IMR-90 (cell line): Measurements from ENCODE around the gene MLIP. TPM values are rescaled to one million over a fixed set of nuclear protein-coding genes. Genes with fewer than 3 reads are reported as not detected.

Source experiments
- ATAC-seq: fragments of 200-7000 bp; cut with Tn5 transposase; 2 replicates; pipeline ENCODE4 v1.9.1; 2020; ENCODE audit warnings: low read depth, mild to moderate bottlenecking, moderate library complexity
- BruUV-seq: library from RNA; stranded (reverse); fragments of 400-500 nt; replicated peaks from 2 replicates; lab custom pipeline; 2021; lab: Mats Ljungman, UMichigan
- CTCF ChIA-PET: fragments of 300-600 bp; formaldehyde crosslinking; extraction: SDS; loops from one replicate; lab custom pipeline; 2021; ENCODE audit warnings: antibody characterized with exemption; lab: Yijun Ruan, JAX
- POLR2A ChIA-PET: fragments of 300-600 bp; sonication (Branson Sonifier 250); formaldehyde crosslinking; loops from one replicate; lab custom pipeline; 2022; ENCODE audit warnings: antibody characterized with exemption; ENCODE audit not compliant: unreplicated experiment; lab: Charles Lee
- DNase-seq: peaks from one replicate; pipeline ENCODE4 v3.0.0; 2013
- H2AFZ ChIP-seq: replicated peaks from 2 replicates; pipeline ENCODE3; 2013; ENCODE audit warnings: low read length, mild to moderate bottlenecking; ENCODE audit not compliant: poor library complexity
- H2AK5ac ChIP-seq: 2 replicates; pipeline ENCODE4 v1.6.1; 2013; ENCODE audit warnings: low read depth, low read length, inconsistent platforms
- H2AK9ac ChIP-seq: replicated peaks from 2 replicates; pipeline ENCODE3; 2013; ENCODE audit warnings: mild to moderate bottlenecking, low read depth, low read length, moderate library complexity; ENCODE audit not compliant: poor library complexity
- H2BK120ac ChIP-seq: 2 replicates; pipeline ENCODE4 v1.6.1; 2013; ENCODE audit warnings: low read depth, low read length, inconsistent platforms
- H2BK15ac ChIP-seq: 3 replicates; pipeline ENCODE4 v1.6.1; 2013; ENCODE audit warnings: low read depth, low read length, inconsistent platforms
- H2BK20ac ChIP-seq: 2 replicates; pipeline ENCODE4 v1.6.1; 2013; ENCODE audit warnings: low read depth, mild to moderate bottlenecking, inconsistent platforms, low read length, moderate library complexity
- H2BK5ac ChIP-seq: 2 replicates; pipeline ENCODE4 v1.6.1; 2013; ENCODE audit warnings: mild to moderate bottlenecking, low read depth, low read length, inconsistent platforms; ENCODE audit not compliant: poor library complexity, severe bottlenecking
- H3K14ac ChIP-seq: replicated peaks from 2 replicates; pipeline ENCODE4 v1.6.1; 2013; ENCODE audit warnings: low read depth, low read length, inconsistent platforms
- H3K18ac ChIP-seq: 2 replicates; pipeline ENCODE4 v1.6.1; 2013; ENCODE audit warnings: low read depth, low read length, control low read depth
- H3K23ac ChIP-seq: 2 replicates; pipeline ENCODE4 v1.6.1; 2013; ENCODE audit warnings: low read depth, low read length, inconsistent platforms
- H3K27ac ChIP-seq: 2 replicates; pipeline ENCODE4 v1.5.1; 2013; ENCODE audit warnings: mild to moderate bottlenecking, control low read depth, low read length; ENCODE audit not compliant: insufficient read depth
- H3K27me3 ChIP-seq: 2 replicates; pipeline ENCODE4 v1.6.1; 2013; ENCODE audit warnings: low read length; ENCODE audit not compliant: control insufficient read depth, insufficient read depth
- H3K36me3 ChIP-seq: 2 replicates; pipeline ENCODE4 v1.6.1; 2013; ENCODE audit warnings: low read length, mixed read lengths; ENCODE audit not compliant: control insufficient read depth, insufficient read depth
- H3K4ac ChIP-seq: 2 replicates; pipeline ENCODE4 v1.6.1; 2013; ENCODE audit warnings: low read depth, low read length, inconsistent platforms
- H3K4me1 ChIP-seq: 2 replicates; pipeline ENCODE4 v1.6.1; 2013; ENCODE audit warnings: low read length, mixed read lengths; ENCODE audit not compliant: control insufficient read depth, insufficient read depth
- H3K4me2 ChIP-seq: 2 replicates; pipeline ENCODE4 v1.6.1; 2013; ENCODE audit warnings: low read depth, mild to moderate bottlenecking, control low read depth, low read length, moderate library complexity
- H3K4me3 ChIP-seq: 2 replicates; pipeline ENCODE4 v1.5.1; 2013; ENCODE audit warnings: low read depth, mild to moderate bottlenecking, control low read depth, low read length, moderate library complexity; ENCODE audit not compliant: insufficient read depth
- H3K56ac ChIP-seq: 2 replicates; pipeline ENCODE4 v1.6.1; 2013; ENCODE audit warnings: low read length, inconsistent platforms; ENCODE audit not compliant: insufficient read depth; ENCODE audit errors: extremely low read depth
- H3K79me1 ChIP-seq, 2 experiments: 2 replicates each; pipeline ENCODE4 v1.6.1; 2013; ENCODE audit warnings: low read length in 2 of 2, inconsistent platforms in 1 of 2, low read depth in 1 of 2
- H3K9ac ChIP-seq: 2 replicates; pipeline ENCODE4 v1.6.1; 2013; ENCODE audit warnings: low read depth, low read length, control low read depth
- H3K9me1 ChIP-seq: 2 replicates; pipeline ENCODE4 v1.6.1; 2013; ENCODE audit warnings: low read length, inconsistent platforms; ENCODE audit not compliant: insufficient read depth
- H3K9me3 ChIP-seq: 2 replicates; pipeline ENCODE4 v1.6.1; 2013; ENCODE audit warnings: low read length; ENCODE audit not compliant: control insufficient read depth, insufficient read depth
- H4K20me1 ChIP-seq: 2 replicates; pipeline ENCODE4 v1.6.1; 2013; ENCODE audit warnings: low read length, inconsistent platforms; ENCODE audit not compliant: insufficient read depth
- H4K5ac ChIP-seq: 2 replicates; pipeline ENCODE4 v1.6.1; 2013; ENCODE audit warnings: mild to moderate bottlenecking, low read depth, low read length, control low read depth
- H4K8ac ChIP-seq, 2 experiments: 2 replicates each; pipeline ENCODE4 v1.6.1; 2013; ENCODE audit warnings: low read depth in 2 of 2, low read length in 2 of 2, control low read depth in 1 of 2, inconsistent platforms in 1 of 2
- H4K91ac ChIP-seq: 2 replicates; pipeline ENCODE4 v1.6.1; 2013; ENCODE audit warnings: low read depth, low read length, inconsistent platforms; ENCODE audit not compliant: insufficient read depth
- CEBPB ChIP-seq: IDR thresholded peaks from 2 replicates; pipeline ENCODE4 v1.6.1; 2012; ENCODE audit warnings: low read depth, low read length, improper control_type of control experiment
- CHD1 ChIP-seq: IDR thresholded peaks from 2 replicates; pipeline ENCODE4 v1.6.1; 2012; ENCODE audit warnings: low read depth, low read length, improper control_type of control experiment
- ELK1 ChIP-seq: fragments of 150-350 bp; IDR thresholded peaks from 2 replicates; pipeline ENCODE4 v1.6.1; 2016; ENCODE audit warnings: low read depth, mild to moderate bottlenecking, low read length, moderate library complexity, borderline replicate concordance
- FOS ChIP-seq: fragments of 150-350 bp; IDR thresholded peaks from 2 replicates; pipeline ENCODE4 v1.6.1; 2016; ENCODE audit warnings: low read depth, low read length
- MXI1 ChIP-seq: IDR thresholded peaks from 2 replicates; pipeline ENCODE4 v1.6.1; 2012; ENCODE audit warnings: low read depth, mild to moderate bottlenecking, low read length, moderate library complexity, borderline replicate concordance
- NFE2L2 ChIP-seq: fragments of 150-350 bp; IDR thresholded peaks from 2 replicates; pipeline ENCODE4 v1.6.1; 2016; ENCODE audit warnings: low read depth, mild to moderate bottlenecking, low read length
- POLR2A ChIP-seq: IDR thresholded peaks from 2 replicates; pipeline ENCODE4 v1.6.1; 2012; ENCODE audit warnings: mild to moderate bottlenecking, low read depth, low read length
- RAD21 ChIP-seq: IDR thresholded peaks from 2 replicates; pipeline ENCODE4 v1.6.1; 2012; ENCODE audit warnings: low read length, improper control_type of control experiment
- RFX5 ChIP-seq: IDR thresholded peaks from 2 replicates; pipeline ENCODE4 v1.8.0; 2012; ENCODE audit warnings: low read depth, mild to moderate bottlenecking, low read length, moderate library complexity
- SMC3 ChIP-seq: fragments of 150-350 bp; IDR thresholded peaks from 2 replicates; pipeline ENCODE4 v1.6.1; 2016; ENCODE audit warnings: low read depth, mild to moderate bottlenecking, antibody characterized with exemption, low read length, moderate library complexity
- USF2 ChIP-seq: fragments of 150-350 bp; IDR thresholded peaks from 2 replicates; pipeline ENCODE4 v1.6.1; 2017; ENCODE audit warnings: mild to moderate bottlenecking, antibody characterized with exemption, low read length, low read depth
- WGBS, 2 experiments: methylation state at CpG; one replicate each; pipeline versions ENCODE4 v1.1.5 to v1.1.7; 2013; ENCODE audit warnings: missing lambda C conversion rate in 2 of 2; ENCODE audit not compliant: insufficient read length in 1 of 2; ENCODE audit errors: extremely low coverage in 2 of 2; 5-methylcytosine and 5-hydroxymethylcytosine counted together
- dilution Hi-C: fragments of 300-500 bp; cut with HindIII; formaldehyde crosslinking; loops from one replicate; pipeline ENCODE4 v1.14.3; 2018; ENCODE audit warnings: low sequenced_read_pairs; ENCODE audit not compliant: unreplicated experiment
- in situ Hi-C: fragments of 300-500 bp; cut with MboI; formaldehyde crosslinking; loops from 3 replicates; pipeline ENCODE4 v1.14.3; 2019; ENCODE audit warnings: low sequenced_read_pairs, inconsistent platforms, mixed read lengths
- intact Hi-C: fragments of 100-400 bp; cut with micrococcal nuclease; formaldehyde crosslinking; loops from 2 replicates; pipeline ENCODE4 v1.10.0; 2022
- polyA plus RNA-seq, 3 experiments: library from polyadenylated mRNA; depleted of rRNA; stranded (reverse); fragments of >200 nt; gene quantifications; 2 replicates each; pipeline ENCODE4 v1.2.3, GENCODE V29; 2012; ENCODE audit warnings: low replicate concordance in 1 of 3
- total RNA-seq: library from RNA; depleted of rRNA; stranded (reverse); fragments of >200 nt; gene quantifications from 2 replicates; pipeline ENCODE4 v1.2.3, GENCODE V29; 2012

Gene MLIP
- total and polyA plus RNA-seq, 2 of the 4 experiments (the other 2 are of a cell fraction) = not detected

GRCh38 chr6:54130179-54130578 lies 18.9 kb downstream of the MLIP start:
- H3K4me3 ChIP-seq = no peak overlapping the region
- no peaks in the 10 kb centered on the region for H3K9me1 ChIP-seq
- no peaks in the 10 kb centered on the region for H3K4me1 ChIP-seq
- no peak overlapping the region for H2BK5ac ChIP-seq
- WGBS, 2 experiments = no CpG with 5 or more reads among the region's 3 CpGs
- H3K27me3 ChIP-seq = no peaks in the 10 kb centered on the region
- H4K20me1 ChIP-seq = no peaks in the 10 kb centered on the region
- dilution Hi-C loops (no loop called here), intact Hi-C loops (no loop called here), in situ Hi-C loops (no loop called here)
- H2BK120ac ChIP-seq = no peak overlapping the region
- TF ChIP-seq NFE2L2 (no peak), FOS (no peak), RFX5 (no peak), ELK1 (no peak), CEBPB (no peak), SMC3 (no peak), CHD1 (no peak), RAD21 (no peak), USF2 (no peak), POLR2A (no peak), MXI1 (no peak)
- no peak overlapping the region for H4K5ac ChIP-seq
- no peak for ATAC-seq
- no peak overlapping the region for H3K56ac ChIP-seq
- no TSS peak for BruUV-seq
- H3K4me2 ChIP-seq = no peak overlapping the region
- H4K91ac ChIP-seq = no peak overlapping the region
- H2AK5ac ChIP-seq = no peak overlapping the region
- no peaks in the 10 kb centered on the region for H3K9me3 ChIP-seq
- no peak overlapping the region for H2BK15ac ChIP-seq
- no peak overlapping the region for H2AFZ ChIP-seq
- no peak overlapping the region for H3K14ac ChIP-seq
- DNase-seq = no peak
- H3K23ac ChIP-seq = no peak overlapping the region
- no peaks in the 10 kb centered on the region for H3K79me1 ChIP-seq
- H2BK20ac ChIP-seq = no peak overlapping the region
- no peak overlapping the region for H4K8ac ChIP-seq
- no peak overlapping the region for H3K27ac ChIP-seq
- no peak overlapping the region for H3K4ac ChIP-seq
- no peak overlapping the region for H3K18ac ChIP-seq
- H3K9ac ChIP-seq = no peak overlapping the region
- no peak overlapping the region for H2AK9ac ChIP-seq
- CTCF ChIA-PET = interaction anchor here (0.6 kb wide), 1 partner anchor 19 kb away, joined by 3 read pairs; no protein-coding TSS in a partner anchor
- H3K36me3 ChIP-seq = no peaks in the 10 kb centered on the region
- POLR2A ChIA-PET = no interaction called here
